Tibial nerve (tissue), 3 donors: ENCODE data around the gene FDX2.

Experiments used
- POLR2A ChIP-seq, 2 donors: fragments of 450-650 bp; IDR thresholded peaks; one replicate each; pipeline ENCODE4 v1.6.1; 2017; ENCODE audit warnings: antibody characterized with exemption in 2 of 2, mild to moderate bottlenecking in 2 of 2, moderate library complexity in 2 of 2
- TF ChIP-seq, protein P1 (sequence below), 5 experiments: fragments of 200-600 bp in 3 of 5; fragments of 450-650 bp in 2 of 5; sonication (generic) in 3 of 5; IDR thresholded peaks; one replicate each; pipeline ENCODE4 v1.5.1; 2016 to 2019; ENCODE audit warnings: antibody characterized with exemption in 5 of 5, mild to moderate bottlenecking in 3 of 5, moderate library complexity in 2 of 5

DNA sequence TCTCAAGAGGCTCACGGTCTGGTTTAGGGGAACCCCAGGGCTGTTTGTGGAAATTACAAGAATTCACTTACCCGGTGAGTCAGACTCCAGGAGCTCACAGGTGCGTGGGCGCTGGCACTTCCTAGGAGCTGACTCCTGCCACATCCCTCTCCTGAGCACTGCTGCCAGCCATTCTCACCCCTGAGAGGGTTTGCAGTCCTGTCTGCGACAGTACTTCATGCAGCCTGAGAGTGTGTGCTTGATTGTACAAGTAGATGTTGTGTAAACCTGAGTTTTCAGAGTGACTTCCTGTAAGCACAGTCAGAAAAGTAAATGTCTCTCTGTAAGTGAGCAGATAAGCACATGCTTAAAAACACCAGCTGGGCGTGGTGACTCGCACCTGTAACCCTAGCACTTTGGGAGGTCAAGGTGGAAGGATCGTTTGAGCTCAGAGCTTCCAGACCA lies 55.7 kb downstream of the FDX2 start:
- TF ChIP-seq, protein P1, sequence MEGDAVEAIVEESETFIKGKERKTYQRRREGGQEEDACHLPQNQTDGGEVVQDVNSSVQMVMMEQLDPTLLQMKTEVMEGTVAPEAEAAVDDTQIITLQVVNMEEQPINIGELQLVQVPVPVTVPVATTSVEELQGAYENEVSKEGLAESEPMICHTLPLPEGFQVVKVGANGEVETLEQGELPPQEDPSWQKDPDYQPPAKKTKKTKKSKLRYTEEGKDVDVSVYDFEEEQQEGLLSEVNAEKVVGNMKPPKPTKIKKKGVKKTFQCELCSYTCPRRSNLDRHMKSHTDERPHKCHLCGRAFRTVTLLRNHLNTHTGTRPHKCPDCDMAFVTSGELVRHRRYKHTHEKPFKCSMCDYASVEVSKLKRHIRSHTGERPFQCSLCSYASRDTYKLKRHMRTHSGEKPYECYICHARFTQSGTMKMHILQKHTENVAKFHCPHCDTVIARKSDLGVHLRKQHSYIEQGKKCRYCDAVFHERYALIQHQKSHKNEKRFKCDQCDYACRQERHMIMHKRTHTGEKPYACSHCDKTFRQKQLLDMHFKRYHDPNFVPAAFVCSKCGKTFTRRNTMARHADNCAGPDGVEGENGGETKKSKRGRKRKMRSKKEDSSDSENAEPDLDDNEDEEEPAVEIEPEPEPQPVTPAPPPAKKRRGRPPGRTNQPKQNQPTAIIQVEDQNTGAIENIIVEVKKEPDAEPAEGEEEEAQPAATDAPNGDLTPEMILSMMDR (IDR thresholded peaks at IDR 0.05) = no peak
- no peak for TF ChIP-seq POLR2A (IDR thresholded peaks at IDR 0.05)
